Stimulated activated CD8-positive, alpha-beta memory T cell treated with anti-CD3 and anti-CD28 coated beads, Interleukin-4, amount 100 ng/mL, for 24 hours (primary cell): ENCODE measurements around the gene SPDYE2B.
"Not testable (repeated sequence)": the region's sequence is repeated elsewhere in the genome, so short reads cannot be mapped to it uniquely, and the experiment has no call there.

Source experiments
- DNase-seq: peaks from one replicate; pipeline ENCODE4 v3.0.0-alpha.2; 2020; ENCODE audit warnings: low read depth

SPDYE2B gene

DNA sequence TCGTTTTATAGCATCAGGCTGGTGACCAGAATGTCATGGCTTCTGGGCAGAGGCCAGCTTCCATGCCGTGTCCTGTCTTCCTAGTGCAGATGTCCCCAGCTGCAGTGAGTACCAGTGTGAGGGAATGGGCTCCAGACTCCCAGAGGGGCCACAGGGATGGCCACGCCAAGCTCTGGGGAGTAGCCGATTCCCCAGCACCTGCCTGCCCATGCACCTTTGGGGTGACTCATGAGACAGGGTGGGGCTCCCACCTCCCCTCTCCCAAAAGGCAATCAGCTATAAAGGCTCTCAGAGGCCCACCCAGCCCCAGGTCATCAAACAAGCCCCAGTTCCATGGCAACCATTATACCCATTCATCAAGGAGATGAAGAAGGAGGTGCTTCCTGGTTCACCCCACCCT is at the start of gene SPDYE2B:
Gene SPDYE2B, plus strand, starts transcription at position 396 of the 400 bp plus-strand sequence. CDS start 2,030 bp downstream, outside the sequence.
- DNase-seq: not testable (repeated sequence)

DNA sequence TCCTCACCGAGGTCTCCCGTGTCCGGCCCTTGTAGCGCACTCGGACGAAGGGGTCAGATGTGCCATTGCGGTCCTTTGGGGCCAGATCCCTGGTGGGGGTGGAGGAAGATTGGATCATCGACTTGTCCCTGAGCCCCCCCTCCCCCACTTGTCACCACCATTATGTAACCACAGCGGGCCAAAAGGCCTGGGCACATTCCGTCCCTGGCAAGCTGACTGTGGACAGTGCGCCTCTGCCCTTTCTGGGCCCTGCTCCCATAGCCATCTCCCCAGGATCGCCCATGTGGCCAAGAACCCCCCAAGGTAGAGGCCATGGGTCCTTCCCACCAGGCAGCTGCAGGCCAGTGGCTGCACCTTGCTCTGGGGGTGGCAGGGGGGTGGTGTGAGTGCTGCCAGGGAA is 47.8 kb upstream of the SPDYE2B start:
- DNase-seq: not testable (repeated sequence)

GRCh38 chr7:102604431-102605145 is 45.5 kb upstream of the SPDYE2B start:
- not testable (repeated sequence) for DNase-seq

GRCh38 chr7:102606848-102607247 is 43.3 kb upstream of the SPDYE2B start:
- not testable (repeated sequence) for DNase-seq

- DNase-seq: not testable (repeated sequence)
Measured at GRCh38 chr7:102609734-102610133, 40.4 kb upstream of the SPDYE2B start.

- DNase-seq: not testable (repeated sequence)
Measured at GRCh38 chr7:102610441-102610840, 39.7 kb upstream of the SPDYE2B start.

GRCh38 chr7:102611013-102611674 is 39.0 kb upstream of the SPDYE2B start:
- not testable (repeated sequence) for DNase-seq

GRCh38 chr7:102611675-102612325 is 38.3 kb upstream of the SPDYE2B start:
- DNase-seq: not testable (repeated sequence)

GRCh38 chr7:102613575-102614345 is 36.4 kb upstream of the SPDYE2B start:
- not testable (repeated sequence) for DNase-seq

DNA sequence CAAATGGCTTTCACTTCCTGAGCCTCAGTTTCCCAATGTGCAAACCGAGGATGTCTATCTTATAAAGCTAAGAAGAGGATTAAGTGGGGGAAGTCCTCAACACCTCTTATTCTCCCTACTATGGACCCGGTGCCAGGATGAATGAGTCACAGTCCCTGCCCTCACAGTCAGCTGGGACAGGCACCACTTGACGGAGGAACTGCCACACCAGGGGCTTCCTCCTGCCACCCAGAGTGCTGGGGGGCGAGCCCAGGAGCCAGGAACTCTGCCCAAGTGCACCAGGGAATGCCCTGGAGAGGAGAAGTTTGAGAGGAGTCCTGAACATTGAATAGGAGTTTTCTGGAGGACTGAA is 35.8 kb upstream of the SPDYE2B start:
- DNase-seq: not testable (repeated sequence)

GRCh38 chr7:102614873-102615272 is 35.2 kb upstream of the SPDYE2B start:
- not testable (repeated sequence) for DNase-seq

DNA sequence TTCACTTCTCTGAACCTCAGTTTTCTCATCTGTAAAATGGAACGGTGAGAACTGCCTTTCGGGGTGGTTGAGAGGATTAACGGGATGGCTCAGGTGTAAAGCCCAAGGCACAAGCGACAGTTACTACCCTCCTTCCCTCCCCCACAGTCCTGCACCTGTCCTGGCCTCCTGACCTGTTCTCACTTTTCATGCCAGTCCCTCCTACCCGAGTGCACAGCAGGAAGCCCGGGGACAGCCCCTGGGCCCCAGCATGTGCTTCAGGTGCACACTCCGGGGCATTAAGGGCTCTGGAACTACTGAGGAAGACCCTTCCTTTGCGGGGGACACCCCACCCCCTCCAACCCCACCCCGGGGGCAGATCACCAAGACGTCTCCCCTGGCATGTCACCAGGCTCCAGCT is 34.2 kb upstream of the SPDYE2B start:
- DNase-seq: not testable (repeated sequence)

- DNase-seq: not testable (repeated sequence)
Measured at GRCh38 chr7:102616507-102617125, 33.5 kb upstream of the SPDYE2B start, which contains the start of gene RASA4. Gene RASA4, minus strand, starts transcription at chr7:102616756. Its CDS starts 67 bp downstream, at chr7:102616689.

GRCh38 chr7:102618122-102618521 is 32.0 kb upstream of the SPDYE2B start:
- not testable (repeated sequence) for DNase-seq

DNA sequence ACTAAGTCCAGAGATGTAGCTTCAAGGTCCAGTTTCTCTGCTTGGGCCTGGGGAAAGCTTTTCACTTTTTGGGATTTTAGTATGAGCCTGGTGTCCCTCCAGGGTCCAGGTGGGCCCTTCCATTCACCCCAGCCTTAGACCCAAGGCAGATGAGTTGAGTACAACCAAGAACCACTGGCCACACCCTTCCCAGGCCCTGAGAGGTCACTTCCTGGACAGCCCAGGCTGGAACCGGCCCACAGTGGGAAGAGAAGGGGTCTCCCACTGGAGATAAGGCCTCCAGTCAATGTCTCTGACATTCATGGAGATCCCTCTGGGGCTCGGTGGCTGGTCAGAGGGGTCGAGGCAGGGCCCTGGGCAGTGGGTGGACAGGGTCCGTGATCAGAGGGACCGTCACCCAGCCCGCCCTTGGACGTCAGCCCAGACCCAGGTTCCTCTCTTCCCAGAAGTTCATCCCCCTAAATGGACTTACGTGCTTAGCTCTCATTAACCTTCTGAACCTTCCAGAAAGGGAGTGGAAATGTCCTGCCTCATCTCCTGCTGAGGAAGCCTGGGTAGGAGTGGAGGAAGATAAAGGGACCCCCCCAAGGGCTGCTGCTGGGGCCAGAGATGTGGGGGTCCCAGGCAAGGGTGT is 22.7 kb upstream of the SPDYE2B start:
- DNase-seq: not testable (repeated sequence)

DNA sequence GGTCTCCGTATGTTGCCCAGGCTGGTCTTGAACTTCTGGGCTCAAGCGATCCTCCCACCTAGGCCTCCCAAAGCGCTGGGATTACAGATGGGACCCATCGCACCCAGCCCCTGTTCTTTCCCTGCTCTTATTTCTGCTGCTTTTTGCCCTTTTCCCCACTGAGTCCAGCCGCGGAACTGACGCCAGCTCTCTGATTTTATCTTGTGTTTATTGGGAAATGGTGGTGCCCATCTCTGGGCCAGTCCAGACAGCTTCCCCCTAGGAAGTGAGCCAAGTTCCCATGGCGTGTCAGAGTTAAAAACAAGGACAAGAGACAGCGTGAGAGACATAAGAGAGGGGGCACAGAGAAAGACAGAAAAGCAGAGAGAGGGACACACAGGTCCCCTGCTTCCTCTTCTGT is 19.5 kb upstream of the SPDYE2B start:
- DNase-seq: not testable (repeated sequence)

- not testable (repeated sequence) for DNase-seq
Measured at GRCh38 chr7:102634299-102634698, 15.8 kb upstream of the SPDYE2B start.

- DNase-seq: not testable (repeated sequence)
Measured at GRCh38 chr7:102635354-102635753, 14.8 kb upstream of the SPDYE2B start.

DNA sequence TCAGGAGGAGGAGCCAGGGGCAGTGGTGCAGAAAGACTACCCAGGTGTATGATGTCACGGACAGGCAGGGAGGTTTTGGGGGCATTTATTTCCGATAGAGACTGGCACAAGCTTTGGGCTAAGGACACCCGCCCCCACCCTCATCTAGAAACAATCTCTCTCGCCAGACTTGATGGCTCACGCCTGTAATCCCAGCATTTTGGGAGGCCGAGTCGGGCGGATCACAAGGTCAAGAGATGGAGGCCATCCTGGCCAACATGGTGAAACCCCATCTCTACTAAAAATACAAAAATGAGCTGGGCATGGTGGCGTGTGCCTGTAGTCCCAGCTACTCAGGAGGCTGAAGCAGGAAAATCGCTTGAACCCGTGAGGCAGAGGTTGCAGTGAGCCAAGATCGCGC is 13.2 kb upstream of the SPDYE2B start:
- not testable (repeated sequence) for DNase-seq

DNA sequence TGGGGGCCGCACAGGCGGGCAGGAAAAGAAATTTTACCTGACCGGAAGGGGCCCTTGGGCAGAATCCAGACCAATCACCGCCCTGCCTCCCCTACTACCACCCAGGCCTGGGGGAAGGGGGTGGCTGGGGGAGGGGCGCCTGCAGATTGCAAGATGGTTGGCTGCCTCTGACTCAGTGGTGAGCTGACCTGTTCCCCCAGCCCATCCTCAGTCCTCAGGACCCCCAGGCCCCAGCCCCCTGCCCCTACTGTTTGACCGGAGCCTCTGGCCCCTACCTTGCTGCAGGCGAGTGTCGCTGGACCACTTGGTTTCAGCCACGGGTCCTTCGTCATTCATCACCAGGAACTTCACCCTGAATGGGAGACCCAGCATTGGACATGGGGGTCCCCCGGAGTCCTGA is 11.3 kb upstream of the SPDYE2B start:
- DNase-seq: not testable (repeated sequence)

DNA sequence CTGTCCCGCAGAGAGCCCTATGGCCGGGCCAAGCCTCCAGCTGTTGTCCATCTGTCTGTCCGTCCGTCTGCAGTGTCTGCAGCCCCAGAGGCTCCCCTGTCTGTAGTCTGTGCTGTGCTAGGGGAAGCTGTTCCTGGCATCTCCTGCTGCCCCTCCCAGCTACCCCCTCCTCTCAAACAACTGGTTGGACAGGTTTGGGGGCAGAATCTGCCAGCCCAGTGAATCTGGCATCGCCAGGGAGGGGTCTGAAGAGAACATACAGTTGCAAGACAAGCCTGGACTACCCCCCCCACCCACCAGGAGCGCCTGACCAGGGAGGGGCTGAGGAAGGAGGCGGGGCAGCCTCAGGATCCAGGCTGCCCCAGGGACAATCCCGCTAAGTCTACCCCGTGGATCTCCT is 7.4 kb upstream of the SPDYE2B start, which contains the start of gene UPK3BL1:
Gene UPK3BL1, minus strand, starts transcription at position 101 of the 400 bp plus-strand sequence. Its CDS starts 50 bp downstream, at position 51.
- DNase-seq: not testable (repeated sequence)
